ENCODE data around the gene MAML2.

The MAML2 gene

DNA sequence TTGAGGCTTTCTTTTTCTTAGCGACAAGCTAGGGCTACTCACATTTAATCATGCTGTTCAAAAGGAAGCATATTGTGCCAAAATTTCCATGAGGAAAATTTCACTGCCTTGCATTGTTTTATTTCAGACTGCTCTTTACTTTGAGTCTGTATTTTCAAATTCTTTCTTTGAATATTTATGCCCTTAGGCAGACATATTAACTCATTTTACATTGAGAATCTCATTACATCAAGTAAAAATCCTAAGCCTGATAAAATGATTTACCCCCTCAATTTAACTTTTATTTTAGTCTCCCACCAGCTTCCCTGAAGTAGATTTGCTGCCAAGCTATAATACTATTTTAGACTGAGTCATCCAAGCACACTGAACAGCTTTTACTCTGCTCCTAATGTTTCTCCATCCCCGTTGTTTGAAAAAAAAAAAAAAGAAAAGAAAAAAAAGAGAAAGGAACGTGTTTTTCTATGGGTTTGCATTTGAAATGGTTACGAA lies 229.8 kb downstream of the MAML2 start:
- DNase-seq = no peak

DNA sequence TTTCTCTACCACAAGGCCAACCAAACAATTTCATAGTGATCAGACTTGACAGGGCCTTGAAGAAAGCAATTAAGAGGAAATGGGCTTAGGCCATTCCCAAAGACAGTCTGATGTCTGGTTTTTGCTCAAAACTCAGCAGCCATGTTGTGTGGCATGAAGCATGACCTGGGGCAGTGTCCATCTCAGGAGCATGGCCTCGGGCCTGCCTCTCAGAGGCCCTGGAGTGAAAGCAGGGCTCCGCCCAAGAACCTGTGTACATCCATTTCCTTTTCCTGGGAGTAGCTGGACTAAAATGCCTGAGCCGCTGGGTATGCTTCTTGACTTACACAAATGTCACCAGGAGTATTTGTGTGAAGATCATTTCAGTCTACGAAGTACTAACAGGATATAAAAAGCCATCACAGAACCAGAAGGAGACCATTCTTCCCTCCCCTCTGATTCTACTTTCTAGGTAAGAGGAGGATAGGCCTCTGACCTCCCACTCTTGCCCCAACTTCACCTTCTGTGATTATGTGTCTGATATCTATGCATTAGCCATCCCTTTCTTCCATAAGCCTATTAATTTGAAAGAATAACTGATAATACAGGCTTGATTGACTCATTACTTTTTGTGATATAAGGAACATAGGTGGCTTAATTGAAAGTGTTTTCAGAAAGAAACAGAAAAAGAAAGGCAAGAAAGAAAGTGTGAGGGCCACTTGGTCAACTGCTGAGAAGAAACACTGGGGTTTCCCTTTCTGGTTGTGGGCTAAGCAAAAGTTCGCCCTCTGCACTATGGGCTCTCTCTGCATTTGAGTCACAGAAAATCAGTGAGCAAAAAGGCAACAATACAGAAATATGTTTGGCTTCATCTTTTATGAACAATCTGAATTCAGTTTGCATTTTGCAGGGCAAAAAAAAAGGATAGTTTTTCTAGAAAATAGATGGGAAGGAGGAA lies 230.5 kb downstream of the MAML2 start:
- DNase-seq = no peak

DNA sequence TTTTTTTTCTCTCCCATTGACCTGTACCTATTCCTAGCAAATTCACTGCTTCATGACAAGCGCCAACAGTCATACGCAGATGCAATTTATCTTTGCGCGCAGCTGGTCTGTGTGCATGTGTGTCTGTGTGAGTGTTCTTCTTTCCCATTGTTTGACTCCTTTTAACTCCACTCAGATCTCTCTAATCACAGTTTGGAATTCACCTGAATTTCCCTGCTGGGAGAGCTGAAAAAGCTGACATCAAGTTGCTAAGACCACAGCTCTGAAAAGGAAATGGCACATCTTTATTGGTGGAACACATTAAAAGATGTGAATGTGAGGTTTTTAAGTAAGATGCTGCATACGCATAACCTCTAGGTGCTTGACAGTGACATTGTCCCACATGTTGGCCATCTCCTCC lies 231.7 kb downstream of the MAML2 start:
- no peak for DNase-seq

DNA sequence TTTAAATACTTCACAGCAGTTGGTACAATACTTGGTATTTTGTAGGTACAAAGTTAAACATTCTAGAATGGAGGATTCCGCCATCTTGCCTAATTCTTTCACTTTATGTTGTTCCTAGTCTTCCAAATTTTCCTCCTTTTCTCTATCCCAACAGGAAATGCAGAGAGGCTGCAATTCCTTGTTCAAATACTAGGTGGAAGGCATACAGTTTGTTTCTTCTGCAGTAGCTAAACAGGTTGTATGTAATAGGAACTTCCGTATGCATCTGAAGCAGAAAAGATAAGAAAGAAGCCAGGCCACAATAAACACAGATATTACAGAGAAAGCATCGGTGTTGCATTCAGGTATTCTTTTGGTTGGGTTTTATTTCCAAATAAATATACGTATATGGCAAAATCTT lies 232.7 kb downstream of the MAML2 start:
- no peak for DNase-seq

DNA sequence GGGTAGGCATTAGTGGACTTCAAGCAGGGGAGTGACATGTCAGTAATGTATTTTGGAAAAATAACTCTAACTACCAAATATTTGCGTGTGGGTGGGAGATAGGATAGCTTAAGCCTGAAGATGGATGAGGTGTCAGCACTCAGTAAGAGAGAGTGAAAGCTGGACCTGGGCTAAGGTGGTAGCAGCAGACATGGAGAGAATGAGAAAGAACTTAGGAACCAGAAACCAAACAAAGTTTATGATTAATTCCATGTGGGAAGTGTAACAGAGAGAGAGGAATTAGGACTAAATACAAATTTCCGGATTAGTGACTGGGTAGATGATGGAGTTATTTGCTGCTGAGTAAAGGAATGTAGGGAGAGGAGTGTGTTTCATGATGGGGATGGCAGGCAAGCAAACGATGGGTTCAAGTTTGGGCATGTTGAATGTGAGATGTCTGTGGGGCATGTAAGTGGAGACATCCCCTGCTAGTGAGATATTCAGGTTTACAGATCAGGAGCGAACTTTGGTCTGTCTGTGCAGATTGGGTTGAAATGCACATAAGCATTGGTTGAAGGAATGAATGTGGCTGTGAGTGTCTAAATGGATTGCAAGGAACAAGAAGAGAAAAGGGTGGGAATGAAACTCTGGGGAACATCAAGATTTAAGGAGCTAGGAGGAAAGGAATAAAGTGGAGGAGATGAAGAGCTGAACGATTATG lies 233.5 kb downstream of the MAML2 start:
- no peak for DNase-seq

DNA sequence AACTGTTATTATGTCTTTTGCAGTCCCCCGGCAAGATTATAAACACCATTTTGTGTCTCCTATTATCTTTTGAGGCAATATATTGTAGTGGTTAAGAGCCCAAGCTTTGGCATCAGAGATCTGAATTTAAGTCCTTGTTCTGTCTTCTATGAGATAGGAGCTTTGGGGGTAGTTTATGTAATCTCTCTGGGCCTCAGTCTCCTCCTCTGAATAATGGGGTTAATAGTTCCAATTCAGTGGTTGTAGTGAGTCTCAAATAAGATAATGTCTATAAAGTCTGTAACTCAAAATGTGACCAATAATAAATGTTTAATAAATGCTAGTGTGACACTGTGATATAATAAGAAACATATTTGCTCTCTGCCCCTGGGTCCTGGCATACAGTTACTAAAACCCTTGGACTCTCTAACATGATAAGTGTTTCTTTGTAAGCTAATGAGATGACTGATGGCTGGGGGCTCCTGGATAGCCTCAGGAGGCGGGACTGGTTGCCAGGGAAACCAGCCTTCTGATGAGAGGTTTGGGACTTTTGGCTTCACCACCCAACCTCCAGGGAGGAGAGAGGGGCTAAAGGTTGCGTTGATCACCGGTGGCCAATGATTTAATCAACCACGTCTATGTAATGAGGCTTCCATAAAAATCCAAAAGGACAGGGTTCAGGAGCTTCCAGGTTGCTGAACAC lies 235.7 kb downstream of the MAML2 start:
- DNase-seq = no peak

DNA sequence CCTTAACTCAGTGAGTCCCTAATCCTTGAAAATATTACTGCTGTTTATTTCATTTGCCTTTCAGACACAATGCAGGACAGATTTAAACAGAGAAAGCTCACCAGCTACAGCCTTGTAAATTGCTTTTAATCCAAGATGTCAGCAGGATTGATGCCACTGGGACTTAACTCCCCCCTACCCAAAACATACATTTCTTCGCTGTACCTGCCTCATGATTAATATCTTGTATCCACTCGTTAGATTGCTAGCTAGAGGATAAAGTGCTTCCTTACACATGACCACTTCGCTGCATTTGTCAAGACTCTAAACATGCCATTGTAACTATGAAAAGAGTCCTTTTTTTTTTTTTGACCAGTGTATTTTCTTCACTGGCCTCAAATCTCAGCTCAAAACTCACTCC lies 236.3 kb downstream of the MAML2 start:
- DNase-seq = no peak

DNA sequence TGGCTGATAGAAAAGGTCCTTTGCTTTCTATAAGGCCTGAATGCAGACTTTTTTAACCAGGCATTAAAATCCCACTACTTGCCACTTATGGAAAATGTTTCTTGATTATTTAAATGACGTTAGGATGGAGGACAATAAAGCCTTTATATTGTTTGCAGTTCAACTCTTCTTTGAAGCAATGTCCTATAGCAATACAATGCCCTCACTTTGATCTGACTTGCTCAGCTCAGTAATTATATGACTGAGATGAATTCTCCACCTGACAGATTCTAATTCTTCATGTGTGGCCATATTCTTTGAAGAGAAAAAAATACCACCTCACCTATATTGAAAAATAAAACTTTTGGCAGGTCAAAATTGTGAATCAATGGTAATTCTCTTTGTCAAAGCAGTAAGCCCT lies 237.1 kb downstream of the MAML2 start:
- no peak for DNase-seq

DNA sequence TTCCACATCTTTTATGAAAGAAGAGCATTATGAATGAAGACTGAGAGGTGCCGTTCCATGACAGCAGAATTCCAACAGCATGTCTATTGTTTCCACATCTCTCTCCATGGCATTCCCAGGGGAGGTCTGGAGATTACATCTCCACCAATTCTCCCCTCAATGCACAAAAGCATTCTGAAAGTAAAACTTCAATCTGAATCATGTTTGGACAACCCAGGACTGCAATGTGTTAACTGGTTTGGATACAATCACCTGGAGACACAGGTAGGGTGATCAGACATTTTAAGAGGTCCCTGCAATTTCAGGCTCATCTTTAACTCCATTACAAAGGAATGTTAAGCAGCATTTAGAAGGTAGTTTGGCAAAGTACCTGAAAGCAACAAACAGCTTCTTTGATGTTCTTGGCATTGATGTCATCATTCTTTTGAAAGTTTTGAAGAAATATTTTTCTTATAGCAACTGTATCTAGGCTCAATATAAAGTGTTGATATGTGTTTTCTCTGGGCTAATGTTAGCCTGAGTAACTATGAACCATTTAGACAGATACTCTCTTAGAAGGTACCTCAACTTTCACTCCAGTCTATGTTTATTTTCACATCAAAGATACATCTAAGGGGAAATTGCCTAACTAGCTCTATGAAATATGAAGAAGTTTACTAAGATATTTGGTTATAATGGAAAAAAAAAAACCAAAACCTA lies 237.6 kb downstream of the MAML2 start:
- no peak for DNase-seq

DNA sequence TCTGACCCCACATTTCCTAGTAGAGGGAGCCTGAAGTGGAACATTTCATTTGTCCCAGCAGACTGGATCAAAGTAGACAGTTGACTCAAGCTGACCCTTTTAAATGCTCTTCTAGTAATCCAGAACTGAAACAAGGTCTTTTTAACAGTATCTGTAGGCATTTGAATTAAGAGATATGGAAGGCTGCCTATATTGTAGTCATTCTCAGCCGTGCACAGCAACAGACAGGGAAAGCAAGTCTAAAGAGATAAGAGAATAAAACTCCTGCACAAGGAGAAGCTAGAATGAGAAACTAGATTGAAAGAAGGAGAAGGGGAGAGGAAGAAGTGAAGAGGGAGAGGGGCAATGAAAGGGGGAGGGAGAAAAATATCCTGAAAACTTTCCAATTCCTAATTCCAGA lies 238.5 kb downstream of the MAML2 start:
- DNase-seq = no peak

DNA sequence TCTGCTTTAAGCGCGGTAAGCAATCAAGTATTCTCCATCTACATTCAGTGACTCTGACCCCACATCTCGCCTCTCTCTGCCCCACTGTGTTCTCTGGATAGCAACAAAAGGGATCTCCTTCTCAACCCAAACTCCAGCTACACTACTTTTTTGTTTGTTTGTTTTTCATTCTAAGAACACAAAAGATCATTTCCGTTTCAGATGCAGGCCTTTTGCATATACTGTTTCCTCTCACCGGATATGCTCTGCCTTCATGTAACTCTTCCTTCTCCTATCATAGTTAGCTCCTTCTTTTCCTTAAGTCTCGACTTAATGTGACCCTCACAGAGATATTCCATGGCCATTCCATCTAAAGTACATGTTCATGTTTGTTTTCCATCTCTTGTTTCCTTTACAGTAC lies 239.3 kb downstream of the MAML2 start:
- DNase-seq = no peak

DNA sequence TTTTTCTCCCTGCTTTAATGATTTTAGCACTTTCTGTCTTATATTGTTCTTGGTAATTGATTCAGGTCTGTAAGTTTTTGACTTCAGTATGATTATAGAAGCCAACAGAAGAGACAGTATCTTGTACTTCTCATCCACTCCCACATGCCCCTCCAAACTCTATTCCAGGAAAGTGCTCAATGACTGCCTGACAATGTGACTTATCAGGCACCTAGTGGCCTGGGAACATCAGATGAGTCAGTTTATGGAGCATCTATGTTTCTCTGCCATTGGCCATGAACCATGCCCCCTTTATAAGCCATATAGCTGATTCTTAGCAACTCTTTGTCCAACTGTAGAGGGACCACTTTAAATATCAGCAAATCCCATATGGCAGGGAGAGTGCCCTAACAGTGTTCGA lies 239.9 kb downstream of the MAML2 start:
- DNase-seq = no peak

DNA sequence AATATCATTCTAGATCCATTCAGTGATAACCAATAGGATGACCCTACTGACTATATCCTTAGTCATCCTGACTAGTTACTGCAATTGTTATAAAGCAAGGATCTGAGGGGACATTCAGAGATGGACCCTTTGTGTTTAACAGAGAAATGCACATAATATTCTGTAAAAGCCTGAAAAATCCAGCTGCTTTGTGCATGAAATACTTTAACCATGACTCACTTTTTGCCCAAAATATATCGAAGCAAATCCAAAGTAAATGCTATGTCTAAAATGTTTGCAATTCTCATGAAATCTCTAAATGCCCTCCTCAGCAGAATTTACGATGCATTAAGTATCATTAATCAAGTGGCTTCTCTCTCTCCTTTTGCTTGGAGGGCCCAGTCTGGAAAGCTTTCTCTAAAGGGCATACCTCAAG lies 240.3 kb downstream of the MAML2 start:
- DNase-seq = no peak

DNA sequence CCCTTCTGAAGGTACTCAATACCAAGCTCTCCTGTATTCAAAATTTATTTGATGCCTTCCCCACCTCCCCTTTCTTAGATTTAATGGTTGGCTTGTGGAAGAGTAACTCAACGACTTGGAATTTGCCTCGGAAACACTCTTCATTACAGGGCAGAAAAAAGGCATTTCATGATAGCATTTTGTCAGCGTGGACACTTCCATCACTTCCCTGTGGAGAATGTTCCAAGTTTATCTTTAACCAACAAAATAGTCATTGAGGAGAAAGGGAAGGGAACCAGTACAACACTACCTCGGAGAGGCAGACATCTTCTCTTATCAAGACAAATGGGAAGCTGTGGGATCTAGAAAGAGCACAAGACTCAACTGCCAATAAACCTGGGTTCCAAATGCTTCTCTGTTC lies 241.8 kb downstream of the MAML2 start:
- no peak for DNase-seq

DNA sequence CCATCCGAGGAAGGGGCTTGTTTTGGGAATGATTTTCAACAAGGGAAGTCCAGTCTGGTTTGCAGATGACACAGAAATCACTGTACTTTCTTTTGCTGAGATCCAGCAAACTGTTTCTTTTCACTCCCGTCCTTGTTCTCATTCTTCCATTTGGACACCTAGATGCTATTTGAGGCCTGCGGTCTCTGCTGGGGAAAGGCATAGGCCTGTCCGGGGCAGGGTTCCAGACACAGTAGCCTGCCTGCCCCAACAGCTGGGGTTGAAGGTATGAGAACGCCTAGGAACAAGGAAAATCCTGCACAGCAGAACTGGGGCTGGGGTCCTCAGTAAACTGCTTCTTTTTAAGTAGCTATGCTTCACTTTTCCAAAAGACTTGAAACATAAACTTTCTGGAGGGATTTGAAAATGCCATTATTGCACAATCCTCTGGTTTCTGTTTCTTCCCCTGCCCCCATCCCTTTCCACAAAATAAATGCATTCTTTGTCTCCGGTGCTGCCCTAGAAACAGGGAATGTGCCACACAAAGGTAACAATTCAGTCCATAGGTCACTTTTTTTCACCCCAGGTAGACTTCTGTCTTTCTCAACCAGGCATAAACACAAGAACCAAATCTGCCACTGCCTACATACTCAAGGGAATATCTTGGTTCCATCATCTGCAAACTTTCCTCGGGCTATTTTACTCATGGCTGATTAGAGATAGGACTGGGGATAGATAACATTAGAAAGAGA lies 244.3 kb downstream of the MAML2 start:
- DNase-seq = no peak

DNA sequence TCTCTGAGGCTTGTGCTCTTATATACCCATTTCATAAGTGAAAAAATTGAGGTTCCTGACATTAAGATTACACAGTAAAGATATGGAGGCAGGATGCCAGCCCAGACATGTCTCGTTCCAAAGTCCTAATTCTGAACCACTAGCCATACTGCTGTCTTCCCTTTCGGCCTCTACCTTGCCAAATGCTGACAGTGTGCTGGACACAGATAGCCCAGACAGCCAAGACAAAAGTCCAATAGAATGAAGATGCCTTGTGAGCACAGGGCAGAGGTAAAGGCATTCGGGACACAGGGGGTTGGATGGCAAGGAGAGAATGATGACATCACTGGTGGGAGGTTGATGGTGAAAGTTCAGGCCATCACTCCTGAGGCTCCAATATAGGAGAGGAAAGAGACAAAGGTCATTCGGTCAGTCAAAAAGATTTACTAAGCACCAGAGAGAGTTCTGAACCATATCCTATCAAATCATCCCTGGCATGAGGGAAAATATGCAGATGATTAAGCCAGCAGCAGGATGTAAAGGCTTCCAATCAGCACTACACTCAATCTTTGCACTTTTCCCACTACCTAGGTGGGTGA lies 245.1 kb downstream of the MAML2 start:
- no peak for DNase-seq

DNA sequence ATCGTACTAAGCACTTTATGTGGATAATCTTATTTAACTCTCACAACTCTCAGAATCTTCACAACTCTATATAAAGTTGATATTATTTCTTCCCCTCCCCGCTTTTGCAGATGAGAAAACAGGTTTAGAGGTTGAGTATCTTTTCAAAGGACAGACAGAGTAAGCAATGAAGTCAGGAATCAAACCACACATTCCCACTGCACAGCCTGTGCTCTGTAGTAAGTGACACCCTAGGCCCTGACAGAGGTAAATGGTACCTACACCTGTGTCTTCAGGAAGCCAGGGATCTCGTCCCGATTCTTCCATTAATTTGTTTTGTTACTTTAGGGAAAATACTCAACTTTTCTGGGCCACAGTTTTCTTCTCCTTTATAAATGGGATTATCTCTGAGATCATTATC lies 246.6 kb downstream of the MAML2 start:
- DNase-seq = no peak

DNA sequence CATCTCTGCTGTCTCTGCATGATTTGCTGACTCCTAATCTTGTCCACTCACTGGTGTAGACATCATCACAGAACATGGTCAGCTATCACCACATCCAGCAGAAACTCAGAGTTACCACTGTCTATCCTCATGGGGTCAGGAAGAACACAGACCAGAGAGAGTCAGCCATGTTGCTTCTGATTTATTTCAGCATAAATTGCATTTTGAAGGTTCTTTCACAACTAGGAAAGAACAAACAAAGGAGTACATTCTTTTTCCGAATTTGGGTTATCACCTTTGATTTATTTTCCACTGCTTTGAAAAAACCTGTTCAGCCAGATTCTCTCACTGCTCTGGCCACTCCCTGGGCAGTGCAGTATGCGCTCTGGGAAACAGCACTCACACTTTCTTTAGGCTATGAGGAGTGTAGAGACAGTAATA lies 247.1 kb downstream of the MAML2 start:
- no peak for DNase-seq

DNA sequence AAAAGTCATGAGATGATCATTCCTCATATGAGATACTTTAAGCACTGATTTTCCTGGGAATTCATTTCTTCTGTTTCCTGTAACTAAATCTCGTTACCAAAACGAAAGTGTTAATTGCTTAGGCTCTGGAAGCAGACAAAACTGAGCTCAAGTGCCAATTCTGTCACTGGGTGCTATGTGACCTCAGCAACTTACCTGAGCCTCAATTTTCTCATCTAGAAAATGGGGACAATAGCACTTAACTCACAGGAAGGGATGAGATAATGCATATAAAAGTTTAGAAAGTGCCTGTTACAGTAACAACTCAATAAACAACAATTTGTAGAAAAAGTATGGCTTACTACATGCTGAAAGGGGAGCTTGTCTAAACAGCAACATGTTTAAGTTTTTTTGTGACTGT lies 248.8 kb downstream of the MAML2 start:
- no peak for DNase-seq

DNA sequence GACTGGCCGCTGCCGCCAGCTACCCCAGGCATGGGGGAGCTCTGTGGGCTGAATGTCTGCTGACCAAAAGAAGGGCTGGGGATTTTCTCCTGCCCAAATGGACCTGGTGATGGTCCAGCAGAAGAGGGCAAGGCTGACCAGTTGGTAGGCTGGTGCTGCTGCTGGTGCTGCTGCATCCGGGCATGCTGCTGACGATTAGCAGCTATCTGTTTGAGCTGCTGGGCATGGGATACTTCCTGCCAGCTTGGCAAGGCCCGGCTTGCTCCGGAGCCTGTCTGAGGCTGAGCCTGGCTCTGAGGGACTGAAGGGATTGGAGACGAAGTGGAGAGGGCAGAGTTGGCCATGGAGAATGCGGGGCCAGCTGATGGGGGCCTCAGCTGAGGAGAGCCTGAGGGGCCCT lies 250.5 kb downstream of the MAML2 start:
- DNase-seq = no peak

DNA sequence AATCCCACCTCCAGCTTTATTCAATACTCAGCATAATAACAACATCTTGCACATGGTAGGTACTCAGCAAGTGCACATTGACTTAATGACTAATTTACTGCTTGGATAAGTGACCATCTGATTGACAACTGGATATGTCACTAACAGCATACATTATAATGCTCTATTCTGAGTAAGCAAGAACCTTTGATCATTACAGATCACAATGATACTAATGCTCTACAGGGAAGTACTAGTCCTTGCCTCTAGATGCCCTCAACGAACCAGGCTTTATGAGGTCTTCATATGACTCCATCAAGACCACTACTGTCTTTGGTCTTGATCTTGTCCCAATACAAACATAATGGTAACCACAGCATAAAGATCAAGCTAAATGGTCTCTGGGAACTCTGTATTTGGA lies 251.5 kb downstream of the MAML2 start:
- DNase-seq = peak; percentile 33

DNA sequence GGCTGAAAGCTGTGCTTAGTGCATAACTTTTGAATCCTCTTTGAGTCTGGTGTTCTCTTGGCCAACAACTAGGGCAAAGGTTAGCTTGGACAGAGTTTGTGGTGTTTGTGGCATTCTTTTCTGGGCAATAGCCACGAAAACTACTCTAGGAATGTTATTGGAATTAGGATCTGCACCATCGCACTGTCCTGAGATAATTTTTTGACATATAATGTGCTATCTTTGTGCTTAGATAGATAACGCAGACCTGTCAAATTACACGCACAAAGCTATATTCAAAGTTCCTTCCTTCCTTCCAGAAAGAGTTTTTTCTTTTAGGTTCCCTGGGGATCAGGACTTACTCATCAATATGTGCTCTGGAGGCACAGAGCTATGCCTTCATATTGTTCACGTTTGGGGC lies 252.3 kb downstream of the MAML2 start:
- no peak for DNase-seq
